Cerebellar nuclear complex (tissue), 1 donor: ENCODE results near the gene PTPRB.
A peak's percentile ranks its signal among the peaks of the same experiment; 100 is the strongest.

Source experiments
- DNase-seq, 2 experiments: peaks; one replicate each; lab custom pipeline; 2025; lab: John Stamatoyannopoulos, UW

The PTPRB gene

GRCh38 chr12:70592664-70593063, 44.6 kb downstream of the PTPRB start:
- no peak for DNase-seq

- DNase-seq = no peak
These were observed 46.5 kb downstream of the PTPRB start for GRCh38 chr12:70590549-70591226.

- DNase-seq = no peak
These were observed 47.2 kb downstream of the PTPRB start for GRCh38 chr12:70590051-70590450.

- no peak for DNase-seq
These were observed 52.9 kb downstream of the PTPRB start for GRCh38 chr12:70584332-70584731.

GRCh38 chr12:70583251-70583650, 54.0 kb downstream of the PTPRB start:
- DNase-seq = no peak

GRCh38 chr12:70581208-70581607, 56.0 kb downstream of the PTPRB start:
- DNase-seq = no peak

GRCh38 chr12:70577283-70577634, 60.0 kb downstream of the PTPRB start:
- no peak for DNase-seq

GRCh38 chr12:70576341-70577282, 60.6 kb downstream of the PTPRB start:
- DNase-seq = peak; percentile 21 to 63

- no peak for DNase-seq
These were observed 65.4 kb downstream of the PTPRB start for GRCh38 chr12:70571705-70572268.

- no peak for DNase-seq
These were observed 66.2 kb downstream of the PTPRB start for GRCh38 chr12:70571029-70571428.

- DNase-seq = no peak
These were observed 75.7 kb downstream of the PTPRB start for GRCh38 chr12:70561550-70561949.

GRCh38 chr12:70560671-70561070, 76.6 kb downstream of the PTPRB start:
- DNase-seq = no peak

- DNase-seq = no peak
These were observed 77.8 kb downstream of the PTPRB start for GRCh38 chr12:70559390-70559789.

- no peak for DNase-seq
These were observed 79.5 kb downstream of the PTPRB start for GRCh38 chr12:70557583-70558191.

GRCh38 chr12:70556179-70556869, 80.9 kb downstream of the PTPRB start:
- no peak for DNase-seq

- no peak for DNase-seq
These were observed 82.1 kb downstream of the PTPRB start for GRCh38 chr12:70555081-70555480.

- DNase-seq = no peak
These were observed 83.8 kb downstream of the PTPRB start for GRCh38 chr12:70553391-70553859.

GRCh38 chr12:70551731-70552130, 85.5 kb downstream of the PTPRB start:
- DNase-seq = no peak

- no peak for DNase-seq
These were observed 87.0 kb downstream of the PTPRB start for GRCh38 chr12:70550180-70550577.

GRCh38 chr12:70549340-70550179, 87.7 kb downstream of the PTPRB start:
- DNase-seq = no peak

GRCh38 chr12:70543444-70543843, 93.8 kb downstream of the PTPRB start:
- no peak for DNase-seq
